A673 (cell line): ENCODE measurements around the gene SNCAIP.

Experiments
- CTCF ChIP-seq: fragments of 300-800, 200-600 bp; sonication (generic); conservative IDR thresholded peaks from 2 replicates; pipeline ENCODE4 v1.5.1; 2017; ENCODE audit warnings: low read depth, mild to moderate bottlenecking, antibody characterized with exemption, low read length, moderate library complexity, mixed read lengths
- EZH2 ChIP-seq: fragments of 200-600 bp; sonication (generic); IDR thresholded peaks from 2 replicates; pipeline ENCODE4 v1.6.1; 2017; ENCODE audit warnings: borderline replicate concordance, low read depth, mild to moderate bottlenecking, mixed read lengths, antibody characterized with exemption, low read length; ENCODE audit not compliant: poor library complexity, severe bottlenecking

- TF ChIP-seq CTCF: no peak
- no peak for TF ChIP-seq EZH2
Observed at GRCh38 chr5:122421374-122422079, 109.5 kb downstream of the SNCAIP start.
